Activated T-helper 17 cell treated with anti-CD3 and anti-CD28 coated beads, Interleukin-2, amount 50 U/mL, for 72 hours (primary cell): ENCODE measurements around the gene AP2M1. TPM values are rescaled to one million over a fixed set of nuclear protein-coding genes. Genes with fewer than 3 reads are reported as not detected.

Experiments
- ATAC-seq: fragments of 150-1000 bp; cut with Tn5 transposase; replicated peaks from 2 replicates; pipeline ENCODE4 v1.10.0; 2021; ENCODE audit warnings: mild to moderate bottlenecking, moderate library complexity
- H3K27ac Mint-ChIP-seq: one replicate; pipeline ENCODE4 v1.8.0; 2022; ENCODE audit warnings: mixed read lengths
- H3K27me3 Mint-ChIP-seq: one replicate; pipeline ENCODE4 v1.8.0; 2022; ENCODE audit warnings: mixed read lengths
- H3K36me3 Mint-ChIP-seq: one replicate; pipeline ENCODE4 v1.8.0; 2022; ENCODE audit warnings: low read depth, mild to moderate bottlenecking, mixed read lengths
- H3K4me1 Mint-ChIP-seq: one replicate; pipeline ENCODE4 v1.8.0; 2022; ENCODE audit warnings: mixed read lengths
- H3K4me3 Mint-ChIP-seq: one replicate; pipeline ENCODE4 v1.8.0; 2022; ENCODE audit warnings: mild to moderate bottlenecking, mixed read lengths
- H3K9me3 Mint-ChIP-seq: one replicate; pipeline ENCODE4 v1.8.0; 2022; ENCODE audit warnings: mixed read lengths
- total RNA-seq, 2 donors: library from RNA; stranded (reverse); gene quantifications; one replicate each; pipeline ENCODE4 v1.2.3, GENCODE V29; 2022

The AP2M1 gene
- total RNA-seq, result 100 to 1,000 TPM; 206 to 244 TPM

GRCh38 chr3:184174646-184175492, at the start of gene AP2M1:
Gene AP2M1, plus strand, starts transcription at chr3:184174855. Its CDS starts 2,139 bp downstream, at chr3:184176994.
- Mint-ChIP-seq H3K36me3 (peaks cover 50% of the 10 kb centered on the region), H3K9me3 (no peaks in the 10 kb centered on the region)

GRCh38 chr3:184126006-184126405, 48.6 kb upstream of the AP2M1 start:
- no peak for ATAC-seq
- H3K27me3 Mint-ChIP-seq, result no peaks in the 10 kb centered on the region
- H3K4me3 Mint-ChIP-seq, result no peak overlapping the region
- no peaks in the 10 kb centered on the region for H3K9me3 Mint-ChIP-seq
- no peaks in the 10 kb centered on the region for H3K4me1 Mint-ChIP-seq
- H3K27ac Mint-ChIP-seq, result no peak overlapping the region
- no peaks in the 10 kb centered on the region for H3K36me3 Mint-ChIP-seq

More at GRCh38 chr3:184174646-184175492, at the start of gene AP2M1:
- Mint-ChIP-seq H3K4me1 (peaks cover 20% of the 10 kb centered on the region), H3K27me3 (no peaks in the 10 kb centered on the region), H3K4me3 (peak within 1 kb of the TSS; percentile 98), H3K27ac (peak within 1 kb of the TSS; percentile 96)
- peak; percentile 96 for ATAC-seq

DNA sequence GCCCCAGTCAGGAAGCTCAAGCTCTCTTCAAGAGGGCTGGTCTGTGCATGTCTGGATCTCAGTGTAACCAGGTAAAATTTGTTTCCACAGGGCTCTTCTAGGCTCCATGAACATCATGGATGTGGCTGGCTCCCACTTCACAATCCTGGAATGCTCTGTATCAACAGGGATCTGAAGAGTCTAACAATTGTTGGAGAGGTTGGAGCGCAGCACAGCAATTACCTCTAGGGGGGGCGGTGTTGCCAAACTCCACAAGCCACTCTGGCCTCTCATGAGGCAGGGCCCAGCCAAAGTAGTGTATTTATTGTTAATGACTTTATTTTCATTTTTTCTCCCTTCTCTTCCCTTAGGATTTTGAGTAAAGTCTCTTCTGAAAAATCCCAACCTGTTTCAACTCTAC, 45.6 kb upstream of the AP2M1 start:
- no peaks in the 10 kb centered on the region for H3K4me1 Mint-ChIP-seq
- no peak overlapping the region for H3K27ac Mint-ChIP-seq
- no peaks in the 10 kb centered on the region for H3K9me3 Mint-ChIP-seq
- H3K27me3 Mint-ChIP-seq, result no peaks in the 10 kb centered on the region
- no peak for ATAC-seq
- no peaks in the 10 kb centered on the region for H3K36me3 Mint-ChIP-seq
- no peak overlapping the region for H3K4me3 Mint-ChIP-seq

DNA sequence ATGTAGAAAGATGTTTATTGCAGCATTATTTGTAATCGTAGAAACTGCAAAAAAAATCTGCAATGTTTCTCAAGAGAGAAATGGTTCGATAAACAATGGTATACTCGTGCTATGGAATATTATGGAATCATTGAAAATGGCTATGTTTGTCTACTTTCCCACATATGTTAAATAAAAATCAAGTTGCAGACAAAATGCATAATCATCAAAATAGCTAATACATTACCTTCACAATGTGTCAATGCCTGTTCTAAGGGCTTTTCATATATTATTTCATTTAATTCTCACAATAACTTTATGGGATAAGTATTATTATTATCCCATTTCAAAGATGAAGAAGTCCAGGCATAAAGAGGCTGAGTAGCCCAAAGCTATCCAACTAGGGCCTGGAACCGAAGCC, 41.7 kb upstream of the AP2M1 start:
- H3K27me3 Mint-ChIP-seq, result no peaks in the 10 kb centered on the region
- peaks cover 14% of the 10 kb centered on the region for H3K4me1 Mint-ChIP-seq
- H3K36me3 Mint-ChIP-seq, result peaks cover 31% of the 10 kb centered on the region
- peak overlapping the region; percentile 99 for H3K4me3 Mint-ChIP-seq
- no peak for ATAC-seq
- no peaks in the 10 kb centered on the region for H3K9me3 Mint-ChIP-seq
- no peak overlapping the region for H3K27ac Mint-ChIP-seq

DNA sequence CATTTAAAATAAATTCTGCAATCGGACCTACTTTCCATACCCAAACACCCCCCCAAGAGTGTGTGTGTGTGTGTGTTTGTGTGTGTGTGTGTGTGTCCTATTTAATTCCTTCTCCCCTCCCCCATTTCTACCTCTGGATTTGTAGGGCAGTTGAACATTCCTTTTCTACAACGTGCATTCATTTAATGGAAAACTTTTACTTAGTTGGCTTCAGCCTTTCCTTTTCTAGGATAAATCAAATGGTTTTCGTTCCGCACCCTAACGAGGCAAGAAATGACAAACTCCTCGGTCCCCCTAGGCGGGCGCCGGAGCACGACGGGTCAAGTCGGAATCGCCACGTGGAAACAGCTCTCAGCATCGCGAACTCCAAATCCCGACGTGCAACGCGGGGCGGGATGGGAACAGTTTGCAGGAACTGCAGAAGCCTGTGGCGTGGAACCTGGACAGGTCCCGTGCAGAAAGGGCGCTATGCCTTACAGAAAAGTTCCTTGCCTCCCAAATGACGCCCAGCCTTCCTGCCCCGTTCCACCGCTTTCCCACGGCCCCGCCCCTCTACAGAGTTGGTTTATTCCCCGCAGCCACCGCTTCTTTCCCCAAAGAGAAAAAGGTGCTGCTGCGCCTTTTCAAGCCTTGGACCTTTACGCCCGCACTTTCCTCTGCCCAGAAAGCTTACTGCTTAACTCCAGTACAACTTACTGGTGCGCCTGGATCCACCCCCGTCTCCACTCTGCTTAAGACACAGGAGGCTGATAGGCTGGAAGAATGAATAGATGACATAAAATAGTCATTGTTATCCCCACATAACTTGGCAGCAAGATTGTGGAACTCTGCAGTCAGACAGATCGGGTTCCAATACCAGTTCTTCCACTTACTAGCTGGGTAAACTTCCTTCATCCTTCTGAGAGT, 40.6 kb upstream of the AP2M1 start:
- Mint-ChIP-seq H3K9me3 (no peaks in the 10 kb centered on the region), H3K27ac (peak overlapping the region; percentile 98), H3K4me3 (peak overlapping the region; percentile 99), H3K36me3 (peaks cover 43% of the 10 kb centered on the region), H3K27me3 (no peaks in the 10 kb centered on the region), H3K4me1 (peaks cover 14% of the 10 kb centered on the region)
- peak; percentile 46 for ATAC-seq

DNA sequence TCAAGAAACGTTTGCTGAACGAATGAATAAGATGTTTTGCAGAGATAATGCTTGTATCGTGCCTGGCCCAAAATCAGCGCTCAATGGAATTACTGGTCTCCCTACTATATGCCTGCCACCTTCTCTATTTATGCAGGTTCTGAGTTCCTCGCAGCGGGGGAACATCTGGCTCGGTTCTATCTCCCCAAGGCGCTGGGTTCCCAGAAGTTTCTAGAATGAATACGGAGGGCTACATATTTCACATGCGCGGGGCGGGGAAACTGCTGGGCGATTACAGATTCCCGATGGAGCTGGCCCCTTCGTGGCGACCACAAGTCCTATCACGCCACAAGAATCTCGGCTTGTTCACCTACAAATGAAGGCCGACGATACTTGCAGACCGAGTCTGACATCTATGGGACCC, 39.9 kb upstream of the AP2M1 start:
- Mint-ChIP-seq H3K9me3 (no peaks in the 10 kb centered on the region), H3K4me3 (peak overlapping the region; percentile 99), H3K36me3 (peaks cover 49% of the 10 kb centered on the region), H3K27me3 (no peaks in the 10 kb centered on the region), H3K27ac (peak overlapping the region; percentile 98), H3K4me1 (peaks cover 14% of the 10 kb centered on the region)
- peak; percentile 46 for ATAC-seq

DNA sequence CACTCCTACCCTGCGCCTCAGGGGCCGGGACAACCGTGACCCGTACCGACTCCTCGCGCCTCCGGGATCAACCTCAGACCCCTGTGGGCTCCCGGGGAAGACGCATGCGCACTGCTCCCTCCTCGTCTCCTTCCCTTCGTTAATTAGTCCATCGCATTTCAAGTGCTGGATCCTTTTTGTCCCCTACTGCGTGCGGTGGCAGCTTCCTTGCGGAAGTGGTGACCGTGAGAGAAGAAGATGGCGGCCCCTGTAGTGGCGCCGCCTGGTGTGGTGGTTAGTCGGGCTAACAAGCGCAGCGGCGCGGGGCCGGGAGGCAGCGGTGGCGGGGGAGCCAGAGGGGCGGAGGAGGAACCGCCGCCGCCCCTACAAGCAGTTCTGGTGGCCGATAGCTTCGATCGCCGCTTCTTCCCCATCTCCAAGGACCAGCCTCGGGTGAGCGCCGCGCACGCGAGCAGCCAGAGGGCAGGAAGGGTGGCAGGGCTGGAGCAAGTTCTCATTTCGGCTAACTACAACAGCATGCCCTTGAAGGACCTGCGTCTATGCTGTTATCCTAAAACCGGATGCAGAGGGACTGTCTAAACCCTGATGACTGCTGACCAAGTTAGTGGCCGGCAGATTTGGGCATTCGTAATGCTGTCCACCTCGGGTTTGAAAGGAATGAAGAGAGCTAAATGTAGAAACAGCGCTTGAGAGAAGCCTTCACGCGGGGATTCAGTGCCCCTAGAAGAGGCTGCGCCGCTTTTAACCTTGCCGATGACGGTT, 39.3 kb upstream of the AP2M1 start, which contains the start of gene EIF2B5:
TSS of gene EIF2B5 (plus strand) at position 210 of the 762 bp plus-strand sequence. CDS start at position 238, 28 bp downstream.
- no peaks in the 10 kb centered on the region for H3K27me3 Mint-ChIP-seq
- H3K36me3 Mint-ChIP-seq, result peaks cover 55% of the 10 kb centered on the region
- H3K4me3 Mint-ChIP-seq, result peak within 1 kb of the TSS; percentile 99
- peak within 1 kb of the TSS; percentile 98 for H3K27ac Mint-ChIP-seq
- peak; percentile 92 for ATAC-seq
- no peaks in the 10 kb centered on the region for H3K9me3 Mint-ChIP-seq
- H3K4me1 Mint-ChIP-seq, result peaks cover 19% of the 10 kb centered on the region

DNA sequence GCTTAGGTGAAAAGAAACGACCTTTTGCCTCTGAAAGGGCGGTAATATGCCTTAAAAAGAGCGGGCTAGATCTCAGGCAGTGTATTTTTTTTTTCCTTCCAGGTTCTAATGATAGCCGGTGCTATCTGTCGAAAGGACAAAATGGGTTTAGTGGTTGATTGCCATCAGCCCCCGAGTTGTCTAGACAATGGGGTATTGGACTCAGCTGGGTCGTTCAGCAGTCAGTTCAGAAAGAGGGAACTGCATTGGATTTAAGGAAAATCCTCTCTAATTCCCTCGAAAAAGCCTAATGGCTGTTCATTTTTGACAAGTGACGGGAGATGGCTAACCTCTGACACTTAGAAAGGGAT, 38.8 kb upstream of the AP2M1 start:
- no peak for ATAC-seq
- H3K27ac Mint-ChIP-seq, result peak overlapping the region; percentile 98
- H3K9me3 Mint-ChIP-seq, result no peaks in the 10 kb centered on the region
- peaks cover 61% of the 10 kb centered on the region for H3K36me3 Mint-ChIP-seq
- peak overlapping the region; percentile 99 for H3K4me3 Mint-ChIP-seq
- peaks cover 20% of the 10 kb centered on the region for H3K4me1 Mint-ChIP-seq
- H3K27me3 Mint-ChIP-seq, result no peaks in the 10 kb centered on the region

DNA sequence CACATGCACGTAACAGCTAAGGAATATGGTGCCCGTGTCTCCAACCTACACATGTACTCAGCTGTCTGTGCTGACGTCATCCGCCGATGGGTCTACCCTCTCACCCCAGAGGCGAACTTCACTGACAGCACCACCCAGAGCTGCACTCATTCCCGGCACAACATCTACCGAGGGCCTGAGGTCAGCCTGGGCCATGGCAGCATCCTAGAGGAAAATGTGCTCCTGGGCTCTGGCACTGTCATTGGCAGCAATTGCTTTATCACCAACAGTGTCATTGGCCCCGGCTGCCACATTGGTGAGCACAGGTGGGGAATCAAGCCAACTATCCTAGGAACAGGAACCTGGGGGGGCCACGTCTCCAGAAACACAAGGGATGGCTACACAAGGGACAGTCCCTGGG, 34.2 kb upstream of the AP2M1 start:
- H3K27ac Mint-ChIP-seq, result no peak overlapping the region
- H3K4me3 Mint-ChIP-seq, result no peak overlapping the region
- peaks cover 100% of the 10 kb centered on the region for H3K36me3 Mint-ChIP-seq
- ATAC-seq, result no peak
- H3K27me3 Mint-ChIP-seq, result no peaks in the 10 kb centered on the region
- peaks cover 20% of the 10 kb centered on the region for H3K4me1 Mint-ChIP-seq
- H3K9me3 Mint-ChIP-seq, result no peaks in the 10 kb centered on the region

GRCh38 chr3:184142199-184142598, 32.5 kb upstream of the AP2M1 start:
- no peak overlapping the region for H3K4me3 Mint-ChIP-seq
- no peak overlapping the region for H3K27ac Mint-ChIP-seq
- peaks cover 9% of the 10 kb centered on the region for H3K4me1 Mint-ChIP-seq
- peaks cover 99% of the 10 kb centered on the region for H3K36me3 Mint-ChIP-seq
- no peaks in the 10 kb centered on the region for H3K27me3 Mint-ChIP-seq
- H3K9me3 Mint-ChIP-seq, result no peaks in the 10 kb centered on the region
- ATAC-seq, result no peak

DNA sequence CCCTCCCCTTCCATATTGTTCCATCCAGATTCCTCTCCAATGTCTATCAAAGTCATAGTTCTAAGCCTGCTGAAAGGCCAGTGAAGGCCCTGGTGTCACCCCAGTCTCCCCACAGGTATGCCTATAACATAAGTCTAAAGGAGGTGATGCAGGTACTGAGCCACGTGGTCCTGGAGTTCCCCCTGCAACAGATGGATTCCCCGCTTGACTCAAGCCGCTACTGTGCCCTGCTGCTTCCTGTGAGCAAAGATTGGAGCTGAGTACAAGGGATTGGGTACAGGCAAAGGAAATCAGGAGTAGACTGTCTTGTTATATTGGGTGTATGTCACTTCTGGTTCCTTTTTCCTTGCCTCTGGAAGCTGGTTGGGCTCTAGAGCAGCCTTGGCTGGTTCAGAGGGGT, 31.3 kb upstream of the AP2M1 start:
- Mint-ChIP-seq H3K9me3 (no peaks in the 10 kb centered on the region), H3K27me3 (no peaks in the 10 kb centered on the region), H3K4me3 (no peak overlapping the region), H3K36me3 (peaks cover 87% of the 10 kb centered on the region), H3K27ac (peak overlapping the region; percentile 5), H3K4me1 (peaks cover 6% of the 10 kb centered on the region)
- peak; percentile 66 for ATAC-seq

GRCh38 chr3:184144505-184144904, 30.1 kb upstream of the AP2M1 start:
- no peak overlapping the region for H3K27ac Mint-ChIP-seq
- no peak for ATAC-seq
- H3K36me3 Mint-ChIP-seq, result peaks cover 76% of the 10 kb centered on the region
- peaks cover 6% of the 10 kb centered on the region for H3K4me1 Mint-ChIP-seq
- no peaks in the 10 kb centered on the region for H3K27me3 Mint-ChIP-seq
- no peak overlapping the region for H3K4me3 Mint-ChIP-seq
- H3K9me3 Mint-ChIP-seq, result no peaks in the 10 kb centered on the region

DNA sequence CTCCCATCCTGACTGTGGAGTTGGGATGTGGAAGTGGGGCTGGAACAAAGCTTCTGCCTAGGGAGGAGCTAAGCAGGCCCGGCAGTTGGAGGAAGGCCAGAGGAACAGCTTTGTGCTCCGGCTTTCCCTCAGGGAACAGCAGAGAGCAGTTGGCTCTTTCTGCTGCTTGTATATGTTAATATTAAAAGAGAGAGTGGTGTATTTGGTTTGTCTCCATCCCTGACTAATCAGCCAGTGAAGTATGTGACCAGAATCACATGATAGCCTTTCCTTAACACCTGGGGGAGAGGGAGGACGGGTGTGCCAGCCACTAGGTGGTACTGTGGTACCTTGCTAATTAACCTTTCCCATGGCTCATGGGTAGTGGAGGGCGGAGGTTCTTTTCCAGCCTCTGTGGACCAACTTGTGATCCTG, 29.5 kb upstream of the AP2M1 start:
- Mint-ChIP-seq H3K4me3 (no peak overlapping the region), H3K9me3 (no peaks in the 10 kb centered on the region), H3K27me3 (no peaks in the 10 kb centered on the region), H3K4me1 (peaks cover 4% of the 10 kb centered on the region), H3K36me3 (peaks cover 69% of the 10 kb centered on the region), H3K27ac (no peak overlapping the region)
- ATAC-seq, result peak; percentile 81

DNA sequence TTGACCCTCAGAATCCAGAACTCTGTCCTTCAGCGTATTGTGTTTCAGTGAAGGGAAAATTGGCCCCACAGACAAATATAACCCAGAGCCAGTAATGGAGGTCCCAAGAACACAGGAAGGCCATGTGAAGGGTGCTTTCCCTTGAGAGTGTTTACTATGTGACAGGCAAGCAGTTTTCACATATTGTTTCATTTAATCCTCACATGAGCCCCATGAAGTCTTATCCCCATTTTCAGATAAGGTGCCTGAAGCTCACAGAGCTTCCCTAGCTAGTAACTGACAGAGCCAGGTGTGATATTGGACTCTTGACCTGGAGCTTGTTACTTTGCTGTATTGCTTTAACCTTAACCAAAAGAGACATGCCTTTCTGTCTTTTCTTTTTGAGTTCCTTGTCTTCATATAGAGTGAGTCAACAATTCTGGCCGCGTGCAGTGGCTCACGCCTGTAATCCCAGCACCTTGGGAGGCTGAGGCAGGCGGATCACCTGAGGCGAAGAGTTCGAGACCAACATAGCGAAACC, 28.8 kb upstream of the AP2M1 start:
- Mint-ChIP-seq H3K9me3 (no peaks in the 10 kb centered on the region), H3K4me1 (no peaks in the 10 kb centered on the region), H3K36me3 (peaks cover 62% of the 10 kb centered on the region), H3K27me3 (no peaks in the 10 kb centered on the region), H3K27ac (no peak overlapping the region), H3K4me3 (no peak overlapping the region)
- no peak for ATAC-seq
